Left cardiac atrium (tissue), 4 donors: ENCODE measurements around the gene COPZ2. TPM values are rescaled to one million over a fixed set of nuclear protein-coding genes. Genes with fewer than 3 reads are reported as not detected.
"Not testable (repeated sequence)": the region's sequence is repeated elsewhere in the genome, so short reads cannot be mapped to it uniquely, and the experiment has no call there.

Experiments used
- ATAC-seq, 2 donors: fragments of 200-7000 bp; cut with Tn5 transposase; one replicate each; pipeline ENCODE4 v1.9.1; 2020; ENCODE audit warnings: mild to moderate bottlenecking in 2 of 2, moderate library complexity in 2 of 2
- DNase-seq: peaks from one replicate; pipeline ENCODE4 v3.0.0-alpha.2; 2020
- intact Hi-C, 2 donors: fragments of 100-400 bp; cut with DNase I; formaldehyde crosslinking; loops; one replicate each; pipeline versions ENCODE4 v1.14.1 to v1.15.1; 2022 to 2023
- total RNA-seq, 2 donors: library from RNA; stranded (reverse); fragmentation: NEBNext Ultra II Directional; extraction: Animal tissue kit (Norgen Biotek cat#: 25700); gene quantifications; one replicate each; pipeline ENCODE4 v1.2.1, GENCODE V29; 2021
- donor health status: DM: no; HTN: yes; CAD: no.
- donor health status: DM: no; HTN: yes; CAD: no; lungs with severe emphysema.
- donor health status: DM: yes; HTN: yes; CAD: no.
- donor health status: Dilated cardiomyopathy.

Gene COPZ2
- total RNA-seq, 2 donors from 2014 or later, result 50.5 to 54.0 TPM

GRCh38 chr17:48017817-48018158 lies 19.8 kb downstream of the COPZ2 start:
- intact Hi-C loops, result loop anchor here (1.0 to 2.0 kb wide), 4 partner anchors 39 to 175 kb away; no protein-coding TSS in a partner anchor
- ATAC-seq, DNase-seq: not testable (repeated sequence)

GRCh38 chr17:48016112-48016511 lies 21.5 kb downstream of the COPZ2 start:
- ATAC-seq, result peak in 1 of 2 donors; percentile 83
- intact Hi-C loops, result no loop called here
- DNase-seq, result no peak

- no peak for ATAC-seq
- intact Hi-C loops, result no loop called here
- DNase-seq, result no peak
Measured at GRCh38 chr17:48014595-48015111, 22.9 kb downstream of the COPZ2 start.

GRCh38 chr17:48013876-48014594 lies 23.6 kb downstream of the COPZ2 start:
- intact Hi-C loops, result no loop called here
- no peak for ATAC-seq
- no peak for DNase-seq

GRCh38 chr17:48012654-48013053 lies 24.9 kb downstream of the COPZ2 start:
- ATAC-seq (no peak), DNase-seq (no peak)
- intact Hi-C loops, result no loop called here

GRCh38 chr17:48012151-48012520 lies 25.5 kb downstream of the COPZ2 start:
- DNase-seq (peak; percentile 49), ATAC-seq (peak; percentile 55 to 57)
- intact Hi-C loops, result no loop called here

GRCh38 chr17:48011405-48012150 lies 26.0 kb downstream of the COPZ2 start:
- ATAC-seq (peak in 1 of 2 donors; percentile 10), DNase-seq (no peak)
- intact Hi-C loops, result no loop called here

GRCh38 chr17:48010193-48010592 lies 27.4 kb downstream of the COPZ2 start:
- no peak for DNase-seq
- intact Hi-C loops, result no loop called here
- no peak for ATAC-seq

- no peak for DNase-seq
- intact Hi-C loops, result no loop called here
- no peak for ATAC-seq
Measured at GRCh38 chr17:48006936-48007709, 30.5 kb downstream of the COPZ2 start.

- ATAC-seq (no peak), DNase-seq (no peak)
- intact Hi-C loops, result no loop called here
Measured at GRCh38 chr17:48004983-48005382, 32.6 kb downstream of the COPZ2 start.

GRCh38 chr17:48003417-48004151 lies 34.0 kb downstream of the COPZ2 start:
- intact Hi-C loops, result no loop called here
- DNase-seq, result no peak
- peak in 1 of 2 donors; percentile 21 for ATAC-seq

GRCh38 chr17:48002916-48003416 lies 34.6 kb downstream of the COPZ2 start:
- DNase-seq, result no peak
- no peak for ATAC-seq

GRCh38 chr17:48002266-48002915 lies 35.2 kb downstream of the COPZ2 start:
- no peak for DNase-seq
- ATAC-seq, result peak; percentile 70 to 73
- intact Hi-C loops, result no loop called here

More at GRCh38 chr17:48002916-48003416, 34.6 kb downstream of the COPZ2 start:
- intact Hi-C loops, result no loop called here

GRCh38 chr17:48001657-48002056 lies 35.9 kb downstream of the COPZ2 start:
- intact Hi-C loops, DNase-seq, ATAC-seq: not testable (repeated sequence)

GRCh38 chr17:48001197-48001596 lies 36.4 kb downstream of the COPZ2 start:
- intact Hi-C loops, result no loop called here
- peak in 1 of 2 donors; percentile 30 for ATAC-seq

GRCh38 chr17:47999582-47999981 lies 38.0 kb downstream of the COPZ2 start:
- intact Hi-C loops, result no loop called here
- DNase-seq, result no peak
- ATAC-seq, result no peak

More at GRCh38 chr17:48001197-48001596, 36.4 kb downstream of the COPZ2 start:
- DNase-seq, result no peak

GRCh38 chr17:47998044-47998443 lies 39.6 kb downstream of the COPZ2 start:
- ATAC-seq, result no peak
- no peak for DNase-seq
- intact Hi-C loops, result no loop called here

- intact Hi-C loops, result no loop called here
- ATAC-seq, result no peak
- DNase-seq, result no peak
Measured at GRCh38 chr17:47997586-47997985, 40.0 kb downstream of the COPZ2 start.
